COLO829 (cell line): Measurements from ENCODE around the gene TMEM178B.

Experiments
- DNase-seq: peaks from one replicate; pipeline ENCODE4 v3.0.0; 2012; ENCODE audit warnings: low spot score

Gene TMEM178B

GRCh38 chr7:141264511-141264910 lies 190.6 kb downstream of the TMEM178B start:
- no peak for DNase-seq

- no peak for DNase-seq
Measured at GRCh38 chr7:141265668-141266067, 191.8 kb downstream of the TMEM178B start.

- DNase-seq, result no peak
Measured at GRCh38 chr7:141268614-141269013, 194.8 kb downstream of the TMEM178B start.

- DNase-seq, result no peak
Measured at GRCh38 chr7:141271451-141271850, 197.6 kb downstream of the TMEM178B start.

GRCh38 chr7:141272417-141272816 lies 198.6 kb downstream of the TMEM178B start:
- DNase-seq, result no peak

GRCh38 chr7:141275350-141275749 lies 201.5 kb downstream of the TMEM178B start:
- DNase-seq, result no peak

- DNase-seq, result no peak
Measured at GRCh38 chr7:141276031-141276430, 202.2 kb downstream of the TMEM178B start.

- no peak for DNase-seq
Measured at GRCh38 chr7:141280100-141280499, 206.2 kb downstream of the TMEM178B start.

- no peak for DNase-seq
Measured at GRCh38 chr7:141281311-141281710, 207.4 kb downstream of the TMEM178B start.

- DNase-seq, result no peak
Measured at GRCh38 chr7:141286522-141286921, 212.7 kb downstream of the TMEM178B start.

GRCh38 chr7:141287936-141288335 lies 214.1 kb downstream of the TMEM178B start:
- DNase-seq, result no peak

- no peak for DNase-seq
Measured at GRCh38 chr7:141288626-141289025, 214.8 kb downstream of the TMEM178B start.

- no peak for DNase-seq
Measured at GRCh38 chr7:141290365-141290764, 216.5 kb downstream of the TMEM178B start.

- no peak for DNase-seq
Measured at GRCh38 chr7:141290973-141291372, 217.1 kb downstream of the TMEM178B start.

GRCh38 chr7:141291541-141291940 lies 217.7 kb downstream of the TMEM178B start:
- no peak for DNase-seq

- DNase-seq, result no peak
Measured at GRCh38 chr7:141294143-141294829, 220.4 kb downstream of the TMEM178B start.

- no peak for DNase-seq
Measured at GRCh38 chr7:141295367-141295895, 221.6 kb downstream of the TMEM178B start.

GRCh38 chr7:141300816-141301215 lies 227.0 kb downstream of the TMEM178B start:
- DNase-seq, result no peak

- no peak for DNase-seq
Measured at GRCh38 chr7:141301544-141301943, 227.7 kb downstream of the TMEM178B start.

GRCh38 chr7:141302617-141303016 lies 228.8 kb downstream of the TMEM178B start:
- DNase-seq, result no peak

- DNase-seq, result no peak
Measured at GRCh38 chr7:141304291-141304690, 230.4 kb downstream of the TMEM178B start.

GRCh38 chr7:141306081-141306480 lies 232.2 kb downstream of the TMEM178B start:
- no peak for DNase-seq

GRCh38 chr7:141312395-141312794 lies 238.5 kb downstream of the TMEM178B start:
- DNase-seq, result no peak
